ENCODE data around the gene NOTUM. TPM values are rescaled to one million over a fixed set of nuclear protein-coding genes. Genes with fewer than 3 reads are reported as not detected.

NOTUM gene
- total and polyA plus RNA-seq, 2 donors (not counting 3 experiments of a cell fraction or from before 2014, with no cell fraction given): not detected

DNA sequence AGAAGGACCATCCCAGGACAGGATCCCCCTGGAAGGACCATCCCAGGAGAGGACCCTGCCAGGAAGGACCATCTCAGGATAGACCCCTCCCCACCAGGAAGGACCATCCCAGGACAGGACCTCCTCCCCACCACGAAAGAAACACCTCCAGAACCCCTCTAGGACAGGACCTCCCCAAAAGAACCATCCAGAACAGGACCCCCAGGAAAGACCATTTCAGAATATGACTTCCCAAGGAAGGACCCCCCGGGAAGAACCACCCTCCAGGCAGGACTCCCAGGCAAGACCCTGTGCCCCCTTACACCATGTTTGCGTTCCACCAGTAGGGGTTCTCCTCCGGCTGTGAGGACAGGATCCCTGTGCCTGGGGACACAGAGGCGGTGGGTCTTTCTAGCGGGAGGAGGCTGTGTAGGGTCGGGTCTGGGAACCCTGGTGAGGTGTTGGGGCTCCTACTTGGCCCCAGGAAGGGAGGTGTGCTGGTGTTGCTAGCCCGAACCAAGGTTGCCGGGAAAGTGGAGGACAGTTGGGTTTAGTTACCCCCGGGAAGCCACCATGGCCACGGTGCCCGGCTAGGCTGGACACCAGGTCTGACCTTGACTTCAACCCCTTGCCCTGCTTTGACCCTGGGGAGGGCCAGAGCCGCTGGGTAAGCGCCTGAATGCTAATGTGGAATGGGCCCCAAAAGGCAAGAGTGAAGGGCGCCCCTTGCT is 2.2 kb downstream of the NOTUM start:
- H3K27ac ChIP-seq (ENCODE audit: insufficient read depth, low read depth, low read length): no peak overlapping the region
- no peaks in the 10 kb centered on the region for H3K4me1 ChIP-seq (ENCODE audit: control insufficient read depth, extremely low read depth, insufficient read depth, low read length)
- H3K4me2 ChIP-seq (ENCODE audit: insufficient read depth, low read length): no peak overlapping the region
- H3K27me3 ChIP-seq (ENCODE audit: control insufficient read depth in 2 of 2, insufficient read depth in 2 of 2, low read length in 2 of 2): peaks cover 29 to 42% of the 10 kb centered on the region in 2 experiments
- intact Hi-C loops (cut with micrococcal nuclease) (loop anchor here (1.0 kb wide), 1 partner anchor 64 kb away; the partner anchor contains the start of gene CENPX), dilution Hi-C loops (cut with MboI; ENCODE audit: extremely low pct_ligation_motif_present, low sequenced_read_pairs) (no loop called here)
- TF ChIP-seq, protein P1, sequence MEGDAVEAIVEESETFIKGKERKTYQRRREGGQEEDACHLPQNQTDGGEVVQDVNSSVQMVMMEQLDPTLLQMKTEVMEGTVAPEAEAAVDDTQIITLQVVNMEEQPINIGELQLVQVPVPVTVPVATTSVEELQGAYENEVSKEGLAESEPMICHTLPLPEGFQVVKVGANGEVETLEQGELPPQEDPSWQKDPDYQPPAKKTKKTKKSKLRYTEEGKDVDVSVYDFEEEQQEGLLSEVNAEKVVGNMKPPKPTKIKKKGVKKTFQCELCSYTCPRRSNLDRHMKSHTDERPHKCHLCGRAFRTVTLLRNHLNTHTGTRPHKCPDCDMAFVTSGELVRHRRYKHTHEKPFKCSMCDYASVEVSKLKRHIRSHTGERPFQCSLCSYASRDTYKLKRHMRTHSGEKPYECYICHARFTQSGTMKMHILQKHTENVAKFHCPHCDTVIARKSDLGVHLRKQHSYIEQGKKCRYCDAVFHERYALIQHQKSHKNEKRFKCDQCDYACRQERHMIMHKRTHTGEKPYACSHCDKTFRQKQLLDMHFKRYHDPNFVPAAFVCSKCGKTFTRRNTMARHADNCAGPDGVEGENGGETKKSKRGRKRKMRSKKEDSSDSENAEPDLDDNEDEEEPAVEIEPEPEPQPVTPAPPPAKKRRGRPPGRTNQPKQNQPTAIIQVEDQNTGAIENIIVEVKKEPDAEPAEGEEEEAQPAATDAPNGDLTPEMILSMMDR (IDR thresholded peaks at IDR 0.05; ENCODE audit: extremely low read depth in 1 of 2, insufficient read depth in 1 of 2, low read depth in 1 of 2, low read length in 2 of 2): no peak
- no peak for TF ChIP-seq GATA2 (IDR thresholded peaks at IDR 0.05; ENCODE audit: insufficient read depth, insufficient read length, low read depth, low read length)
- TF ChIP-seq, protein P2, sequence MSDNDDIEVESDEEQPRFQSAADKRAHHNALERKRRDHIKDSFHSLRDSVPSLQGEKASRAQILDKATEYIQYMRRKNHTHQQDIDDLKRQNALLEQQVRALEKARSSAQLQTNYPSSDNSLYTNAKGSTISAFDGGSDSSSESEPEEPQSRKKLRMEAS (IDR thresholded peaks at IDR 0.05; ENCODE audit: insufficient read depth, insufficient read length): no peak
- TF ChIP-seq POLR2A (IDR thresholded peaks at IDR 0.05; ENCODE audit: low read depth, low read length): no peak
- TF ChIP-seq MYC (IDR thresholded peaks at IDR 0.05; ENCODE audit: low read depth, low read length): no peak
- TF ChIP-seq POLR2AphosphoS5 (IDR thresholded peaks at IDR 0.05; ENCODE audit: insufficient read depth, low read depth, low read length): no peak
- no peak for TF ChIP-seq FOS (IDR thresholded peaks at IDR 0.05; ENCODE audit: borderline replicate concordance, insufficient read depth, low read length)
- no peak for TF ChIP-seq JUN (IDR thresholded peaks at IDR 0.05; ENCODE audit: borderline replicate concordance, insufficient read depth, insufficient read length, low read depth)
- TF ChIP-seq EZH2 (IDR thresholded peaks at IDR 0.05; ENCODE audit: borderline replicate concordance, low read depth, low read length, severe bottlenecking): no peak
- no peaks in the 10 kb centered on the region for H4K20me1 ChIP-seq (replicated peaks; ENCODE audit: control insufficient read depth, extremely low read depth, insufficient read depth, low read length)
- no peak for FAIRE-seq
- H3K9me3 ChIP-seq (replicated peaks; ENCODE audit: control insufficient read depth, insufficient read depth, low read length): no peaks in the 10 kb centered on the region
- H3K79me2 ChIP-seq (ENCODE audit: control insufficient read depth, insufficient read depth, low read length): no peaks in the 10 kb centered on the region
- no peak for DNase-seq (ENCODE audit: low read depth, low spot score)
- BruUV-seq (replicated peaks): no TSS peak
- no peak overlapping the region for H3K4me3 ChIP-seq (replicated peaks in 1 of 3; ENCODE audit: insufficient read depth in 1 of 3, low read depth in 1 of 3, low read length in 3 of 3)
- no peak overlapping the region for H2AFZ ChIP-seq (ENCODE audit: low read depth, low read length)
- H3K9me1 ChIP-seq (replicated peaks; ENCODE audit: control insufficient read depth, extremely low read depth, insufficient read depth, low read length): no peaks in the 10 kb centered on the region
- no peaks in the 10 kb centered on the region for H3K36me3 ChIP-seq (ENCODE audit: control insufficient read depth in 2 of 2, extremely low read depth in 1 of 2, insufficient read depth in 2 of 2, low read length in 2 of 2)
- POLR2A ChIA-PET: no interaction called here
- CTCF ChIA-PET: interaction anchor here (0.5 to 2.6 kb wide), 37 partner anchors 9 to 578 kb away, joined by 3 to 345 read pairs (median 6); partner anchors contain the start of genes ASPSCR1, CENPX, DCXR and GPS1
- H3K9ac ChIP-seq (replicated peaks; ENCODE audit: extremely low read depth, insufficient read depth, low read length): no peak overlapping the region

Data from endothelial cell of umbilical vein (primary cell).